Measurements from ENCODE around the gene TMEM169.

Gene TMEM169

DNA sequence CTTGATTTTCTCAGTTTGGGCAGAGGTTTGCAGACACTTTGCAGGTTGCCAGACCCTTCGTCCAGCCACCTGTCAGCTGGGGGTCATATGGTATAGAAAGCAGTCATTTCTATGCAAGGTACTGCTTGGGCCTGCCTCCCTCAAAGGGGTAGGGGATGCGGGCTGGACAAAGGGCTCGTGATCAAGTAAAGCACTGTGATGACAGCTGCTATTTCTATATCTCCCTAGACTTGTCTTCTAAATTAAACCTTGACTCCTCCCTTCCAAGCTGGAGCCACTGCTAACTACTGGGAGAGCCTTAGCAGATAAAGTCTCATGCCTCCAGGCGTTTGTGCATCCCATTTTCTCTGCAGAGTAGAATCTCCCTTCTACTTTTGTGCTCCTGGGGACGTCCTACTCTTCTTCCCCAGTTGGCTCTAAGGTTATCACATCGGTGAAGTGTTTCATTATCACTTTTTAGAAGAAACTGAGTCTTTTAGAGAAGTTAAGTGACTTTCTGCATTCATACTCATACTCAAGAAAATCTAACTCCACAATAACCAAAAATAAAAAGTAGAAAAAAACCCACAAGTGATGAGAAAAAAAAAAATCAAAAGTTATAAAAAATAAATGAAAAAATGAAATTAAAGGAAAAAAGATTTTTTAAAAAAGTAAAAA is 26.7 kb downstream of the TMEM169 start:
- TF ChIP-seq, protein P1, sequence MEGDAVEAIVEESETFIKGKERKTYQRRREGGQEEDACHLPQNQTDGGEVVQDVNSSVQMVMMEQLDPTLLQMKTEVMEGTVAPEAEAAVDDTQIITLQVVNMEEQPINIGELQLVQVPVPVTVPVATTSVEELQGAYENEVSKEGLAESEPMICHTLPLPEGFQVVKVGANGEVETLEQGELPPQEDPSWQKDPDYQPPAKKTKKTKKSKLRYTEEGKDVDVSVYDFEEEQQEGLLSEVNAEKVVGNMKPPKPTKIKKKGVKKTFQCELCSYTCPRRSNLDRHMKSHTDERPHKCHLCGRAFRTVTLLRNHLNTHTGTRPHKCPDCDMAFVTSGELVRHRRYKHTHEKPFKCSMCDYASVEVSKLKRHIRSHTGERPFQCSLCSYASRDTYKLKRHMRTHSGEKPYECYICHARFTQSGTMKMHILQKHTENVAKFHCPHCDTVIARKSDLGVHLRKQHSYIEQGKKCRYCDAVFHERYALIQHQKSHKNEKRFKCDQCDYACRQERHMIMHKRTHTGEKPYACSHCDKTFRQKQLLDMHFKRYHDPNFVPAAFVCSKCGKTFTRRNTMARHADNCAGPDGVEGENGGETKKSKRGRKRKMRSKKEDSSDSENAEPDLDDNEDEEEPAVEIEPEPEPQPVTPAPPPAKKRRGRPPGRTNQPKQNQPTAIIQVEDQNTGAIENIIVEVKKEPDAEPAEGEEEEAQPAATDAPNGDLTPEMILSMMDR (IDR thresholded peaks at IDR 0.05; ENCODE audit: low read depth, low read length), result no peak
- H3K4me3 ChIP-seq (replicated peaks in 1 of 2; ENCODE audit: low read depth in 2 of 2, low read length in 2 of 2), result peak overlapping the region; percentile 50 to 91
- no peak for DNase-seq (ENCODE audit: low read depth in 2 of 2)

DNA sequence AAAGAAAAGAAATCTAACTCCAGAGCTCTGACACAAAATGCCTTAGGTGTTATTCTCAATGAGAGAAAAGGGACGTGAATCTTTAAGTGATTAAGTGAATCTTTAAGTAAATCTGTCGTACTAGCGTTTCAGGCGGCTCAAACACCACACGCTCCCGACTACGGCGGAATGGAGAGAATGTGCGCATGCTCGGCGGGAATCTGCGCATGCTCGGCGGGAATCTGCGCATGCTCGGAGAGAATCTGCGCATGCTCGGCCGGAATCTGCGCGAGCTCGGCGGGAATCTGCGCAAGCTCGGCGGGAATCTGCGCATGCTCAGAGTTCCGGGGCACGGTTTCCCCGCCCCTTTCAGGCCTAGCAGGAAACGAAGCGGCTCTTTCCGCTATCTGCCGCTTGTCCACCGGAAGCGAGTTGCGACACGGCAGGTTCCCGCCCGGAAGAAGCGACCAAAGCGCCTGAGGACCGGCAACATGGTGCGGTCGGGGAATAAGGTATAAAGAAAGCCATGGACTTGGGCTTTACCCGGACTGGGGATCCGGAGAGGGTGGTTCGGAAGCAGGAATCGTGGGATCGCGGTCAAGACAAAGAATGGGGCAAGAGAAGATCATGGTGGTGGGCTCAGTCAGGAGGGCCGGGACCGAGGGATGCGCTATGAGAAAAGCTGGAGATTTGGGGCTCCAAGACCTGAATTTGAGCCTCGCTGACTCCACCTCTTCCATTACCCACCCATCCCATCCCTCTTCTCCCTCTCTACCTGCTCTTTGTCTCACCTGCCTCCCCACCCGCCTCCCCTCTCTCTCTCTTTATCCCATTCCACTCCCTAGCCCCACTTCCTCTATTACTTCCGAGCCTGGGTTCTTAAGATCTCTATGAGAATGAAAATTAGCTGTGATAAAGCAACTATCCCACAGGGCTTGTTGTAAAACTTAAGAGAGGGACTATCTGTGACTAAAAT is 27.5 kb downstream of the TMEM169 start, which contains the start of gene XRCC5:
Gene XRCC5, plus strand, starts transcription at position 382 of the 955 bp plus-strand sequence. Its CDS starts 89 bp downstream, at position 471.
- TF ChIP-seq, protein P1 (IDR thresholded peaks at IDR 0.05; ENCODE audit: low read depth, low read length), result no peak
- DNase-seq (ENCODE audit: low read depth in 2 of 2), result peak; percentile 97 to 98
- peak within 1 kb of the TSS; percentile 90 to 91 for H3K4me3 ChIP-seq (replicated peaks in 1 of 2; ENCODE audit: low read depth in 2 of 2, low read length in 2 of 2)

DNA sequence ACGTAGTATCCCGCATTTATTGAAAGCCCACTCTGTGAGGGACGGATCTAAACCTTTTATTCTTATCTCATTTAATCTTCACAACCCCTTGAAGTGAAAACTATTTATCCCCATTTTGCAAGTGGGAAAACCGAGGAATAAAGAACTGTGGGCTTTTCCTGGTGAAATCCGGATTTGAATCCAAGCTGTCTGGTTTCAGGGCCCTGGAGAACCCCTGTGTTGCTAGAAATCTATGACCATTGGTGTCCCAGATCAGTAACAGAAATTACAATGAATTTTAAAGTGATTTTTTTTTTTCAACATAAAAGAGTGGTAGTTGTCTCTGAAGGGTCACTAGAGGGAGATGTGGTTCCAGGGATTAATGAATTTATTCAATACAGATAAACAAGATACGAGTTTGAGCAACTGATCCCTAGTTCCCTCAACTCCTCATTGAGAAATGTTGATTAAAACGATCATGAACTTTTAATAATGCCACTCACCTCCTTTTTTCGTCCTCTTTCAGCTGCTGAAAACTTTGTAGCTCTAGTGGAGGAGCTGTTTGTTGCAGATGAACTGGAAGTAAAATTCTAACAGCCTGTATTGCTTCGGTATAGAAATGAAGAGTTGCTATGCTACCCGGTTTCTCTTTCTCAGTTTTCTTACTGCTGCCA is 28.4 kb downstream of the TMEM169 start:
- peak overlapping the region; percentile 90 to 91 for H3K4me3 ChIP-seq (replicated peaks in 1 of 2; ENCODE audit: low read depth in 2 of 2, low read length in 2 of 2)
- TF ChIP-seq, protein P1 (IDR thresholded peaks at IDR 0.05; ENCODE audit: low read depth, low read length), result peak; percentile 44
- DNase-seq (ENCODE audit: low read depth in 2 of 2), result peak; percentile 70 to 71

DNA sequence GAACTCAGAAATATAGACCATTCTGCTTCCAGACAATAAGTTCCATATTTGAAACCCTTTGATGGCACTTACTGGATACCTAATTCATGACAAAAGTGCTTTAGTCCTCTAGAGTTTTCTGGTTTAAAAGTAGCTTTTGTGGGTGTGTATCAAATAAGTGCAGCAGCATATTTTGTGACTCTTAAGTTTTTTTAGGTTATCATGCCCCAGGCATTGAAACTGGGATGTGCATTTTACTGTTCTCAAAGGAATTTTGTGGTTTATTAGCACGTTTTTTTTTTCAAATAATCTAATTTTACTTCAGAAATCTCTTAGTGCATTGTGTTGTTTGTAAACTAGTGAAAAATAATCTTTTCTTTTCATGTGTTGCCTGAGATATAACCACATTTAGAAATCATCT is 28.9 kb downstream of the TMEM169 start:
- TF ChIP-seq, protein P1 (IDR thresholded peaks at IDR 0.05; ENCODE audit: low read depth, low read length), result no peak
- peak overlapping the region in 1 of 2 donors; percentile 90 for H3K4me3 ChIP-seq (replicated peaks in 1 of 2; ENCODE audit: low read depth in 2 of 2, low read length in 2 of 2)

DNA sequence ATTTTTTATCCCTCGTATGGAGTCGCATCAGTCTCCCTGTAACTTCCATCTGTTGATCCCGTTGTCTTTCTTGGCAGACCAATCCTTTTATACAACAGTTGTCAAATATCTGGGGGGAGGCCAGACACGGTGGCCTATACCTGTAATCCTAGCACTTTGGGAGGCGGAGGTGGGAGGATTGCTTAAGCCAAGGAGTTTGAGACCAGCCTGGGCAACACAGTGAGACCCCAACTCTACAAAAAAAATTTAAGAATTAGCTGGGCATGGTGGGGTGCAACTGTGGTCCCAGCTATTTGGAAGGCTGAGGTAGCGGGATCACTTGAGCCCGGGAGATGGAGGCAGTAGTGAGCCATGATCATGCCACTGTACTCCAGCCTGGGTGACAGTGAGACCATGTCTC is 29.4 kb downstream of the TMEM169 start:
- TF ChIP-seq, protein P1 (IDR thresholded peaks at IDR 0.05; ENCODE audit: low read depth, low read length), result no peak
- no peak overlapping the region for H3K4me3 ChIP-seq (replicated peaks in 1 of 2; ENCODE audit: low read depth in 2 of 2, low read length in 2 of 2)
- DNase-seq (ENCODE audit: low read depth in 2 of 2), result no peak

More for the DNA sequence above, 28.9 kb downstream of the TMEM169 start:
- no peak for DNase-seq (ENCODE audit: low read depth in 2 of 2)

DNA sequence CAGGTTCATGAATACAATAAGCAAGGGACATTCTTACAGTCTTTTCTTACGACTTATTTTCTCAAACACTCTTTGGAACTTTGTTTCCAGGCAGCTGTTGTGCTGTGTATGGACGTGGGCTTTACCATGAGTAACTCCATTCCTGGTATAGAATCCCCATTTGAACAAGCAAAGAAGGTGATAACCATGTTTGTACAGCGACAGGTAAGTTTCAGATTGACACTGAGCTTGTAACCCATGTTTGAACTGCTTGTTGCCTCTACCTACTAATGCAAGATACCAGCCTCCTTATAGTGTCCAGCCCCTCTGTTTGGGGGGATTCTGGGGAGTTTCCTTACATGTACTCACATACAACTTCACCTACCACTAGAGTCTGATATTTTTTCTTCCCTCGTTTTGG is 31.2 kb downstream of the TMEM169 start:
- DNase-seq (ENCODE audit: low read depth in 2 of 2), result no peak
- TF ChIP-seq, protein P1 (IDR thresholded peaks at IDR 0.05; ENCODE audit: low read depth, low read length), result no peak
- H3K4me3 ChIP-seq (replicated peaks in 1 of 2; ENCODE audit: low read depth in 2 of 2, low read length in 2 of 2), result no peak overlapping the region
